Measurements from ENCODE around the gene MAST1.

The MAST1 gene

GRCh38 chr19:12867120-12868099 lies 29.1 kb downstream of the MAST1 start:
- Histone ChIP-seq H3K9me3 (ENCODE audit: control insufficient read depth, insufficient read depth, low read length) (no peaks in the 10 kb centered on the region), H3K36me3 (ENCODE audit: insufficient read depth, low read length) (no peaks in the 10 kb centered on the region), H3K9ac (ENCODE audit: low read depth, low read length) (peak overlapping the region; percentile 48), H3K4me1 (ENCODE audit: insufficient read depth, low read length) (peaks cover 7% of the 10 kb centered on the region; the same call in 1 of the 2 replicates)

- H3K9me3 ChIP-seq (ENCODE audit: control insufficient read depth, insufficient read depth, low read length) = no peaks in the 10 kb centered on the region
- H3K9ac ChIP-seq (ENCODE audit: low read depth, low read length) = no peak overlapping the region
- peaks cover 7% of the 10 kb centered on the region; the same call in 1 of the 2 replicates for H3K4me1 ChIP-seq (ENCODE audit: insufficient read depth, low read length)
- H3K36me3 ChIP-seq (ENCODE audit: insufficient read depth, low read length) = no peaks in the 10 kb centered on the region
Measured at GRCh38 chr19:12868540-12869112, 30.3 kb downstream of the MAST1 start.

- Histone ChIP-seq H3K36me3 (ENCODE audit: insufficient read depth, low read length) (no peaks in the 10 kb centered on the region), H3K9ac (ENCODE audit: low read depth, low read length) (no peak overlapping the region), H3K4me1 (ENCODE audit: insufficient read depth, low read length) (no peaks in the 10 kb centered on the region), H3K9me3 (ENCODE audit: control insufficient read depth, insufficient read depth, low read length) (no peaks in the 10 kb centered on the region)
Measured at GRCh38 chr19:12871681-12872080, 33.4 kb downstream of the MAST1 start.

- no peaks in the 10 kb centered on the region for H3K4me1 ChIP-seq (ENCODE audit: insufficient read depth, low read length)
Measured at GRCh38 chr19:12872255-12872654, 33.9 kb downstream of the MAST1 start.

GRCh38 chr19:12872941-12873890 lies 34.9 kb downstream of the MAST1 start:
- Histone ChIP-seq H3K4me1 (ENCODE audit: insufficient read depth, low read length) (no peaks in the 10 kb centered on the region), H3K36me3 (ENCODE audit: insufficient read depth, low read length) (no peaks in the 10 kb centered on the region), H3K9me3 (ENCODE audit: control insufficient read depth, insufficient read depth, low read length) (no peaks in the 10 kb centered on the region), H3K9ac (ENCODE audit: low read depth, low read length) (peak overlapping the region; percentile 29; the same call in 1 of the 2 replicates)

More at GRCh38 chr19:12872255-12872654, 33.9 kb downstream of the MAST1 start:
- Histone ChIP-seq H3K9me3 (ENCODE audit: control insufficient read depth, insufficient read depth, low read length) (no peaks in the 10 kb centered on the region), H3K36me3 (ENCODE audit: insufficient read depth, low read length) (no peaks in the 10 kb centered on the region), H3K9ac (ENCODE audit: low read depth, low read length) (no peak overlapping the region)

- Histone ChIP-seq H3K9ac (ENCODE audit: low read depth, low read length) (peak overlapping the region; percentile 29; the same call in 1 of the 2 replicates), H3K36me3 (ENCODE audit: insufficient read depth, low read length) (no peaks in the 10 kb centered on the region), H3K9me3 (ENCODE audit: control insufficient read depth, insufficient read depth, low read length) (no peaks in the 10 kb centered on the region), H3K4me1 (ENCODE audit: insufficient read depth, low read length) (no peaks in the 10 kb centered on the region)
Measured at GRCh38 chr19:12873891-12874745, 35.8 kb downstream of the MAST1 start.

- Histone ChIP-seq H3K36me3 (ENCODE audit: insufficient read depth, low read length) (no peaks in the 10 kb centered on the region), H3K9me3 (ENCODE audit: control insufficient read depth, insufficient read depth, low read length) (no peaks in the 10 kb centered on the region), H3K4me1 (ENCODE audit: insufficient read depth, low read length) (no peaks in the 10 kb centered on the region), H3K9ac (ENCODE audit: low read depth, low read length) (no peak overlapping the region)
Measured at GRCh38 chr19:12875086-12875485, 36.8 kb downstream of the MAST1 start.

- no peaks in the 10 kb centered on the region for H3K4me1 ChIP-seq (ENCODE audit: insufficient read depth, low read length)
- H3K36me3 ChIP-seq (ENCODE audit: insufficient read depth, low read length) = no peaks in the 10 kb centered on the region
- peaks cover 4% of the 10 kb centered on the region; the same call in 1 of the 2 replicates for H3K9me3 ChIP-seq (ENCODE audit: control insufficient read depth, insufficient read depth, low read length)
Measured at GRCh38 chr19:12880551-12881171, 42.3 kb downstream of the MAST1 start.

GRCh38 chr19:12881172-12881808 lies 43.0 kb downstream of the MAST1 start, which contains the start of gene DNASE2:
Gene DNASE2, minus strand, starts transcription at chr19:12881449. Its CDS starts 74 bp downstream, at chr19:12881375.
- peak within 1 kb of the TSS; percentile 74 for H3K9ac ChIP-seq (ENCODE audit: low read depth, low read length)
- H3K9me3 ChIP-seq (ENCODE audit: control insufficient read depth, insufficient read depth, low read length) = peaks cover 4% of the 10 kb centered on the region; the same call in 1 of the 2 replicates
- H3K36me3 ChIP-seq (ENCODE audit: insufficient read depth, low read length) = no peaks in the 10 kb centered on the region
- no peaks in the 10 kb centered on the region for H3K4me1 ChIP-seq (ENCODE audit: insufficient read depth, low read length)

More at GRCh38 chr19:12880551-12881171, 42.3 kb downstream of the MAST1 start:
- H3K9ac ChIP-seq (ENCODE audit: low read depth, low read length) = peak overlapping the region; percentile 74

- Histone ChIP-seq H3K36me3 (ENCODE audit: insufficient read depth, low read length) (no peaks in the 10 kb centered on the region), H3K9ac (ENCODE audit: low read depth, low read length) (no peak overlapping the region), H3K4me1 (ENCODE audit: insufficient read depth, low read length) (no peaks in the 10 kb centered on the region), H3K9me3 (ENCODE audit: control insufficient read depth, insufficient read depth, low read length) (peaks cover 4% of the 10 kb centered on the region; the same call in 1 of the 2 replicates)
Measured at GRCh38 chr19:12882589-12882988, 44.3 kb downstream of the MAST1 start.

GRCh38 chr19:12884202-12884601 lies 45.9 kb downstream of the MAST1 start:
- H3K9me3 ChIP-seq (ENCODE audit: control insufficient read depth, insufficient read depth, low read length) = peaks cover 4% of the 10 kb centered on the region; the same call in 1 of the 2 replicates
- no peaks in the 10 kb centered on the region for H3K4me1 ChIP-seq (ENCODE audit: insufficient read depth, low read length)
- no peak overlapping the region for H3K9ac ChIP-seq (ENCODE audit: low read depth, low read length)
- no peaks in the 10 kb centered on the region for H3K36me3 ChIP-seq (ENCODE audit: insufficient read depth, low read length)

GRCh38 chr19:12884627-12884925 lies 46.3 kb downstream of the MAST1 start:
- H3K9me3 ChIP-seq (ENCODE audit: control insufficient read depth, insufficient read depth, low read length) = peaks cover 4% of the 10 kb centered on the region; the same call in 1 of the 2 replicates
- no peaks in the 10 kb centered on the region for H3K36me3 ChIP-seq (ENCODE audit: insufficient read depth, low read length)
- H3K9ac ChIP-seq (ENCODE audit: low read depth, low read length) = peak overlapping the region; percentile 70; the same call in 1 of the 2 replicates
- H3K4me1 ChIP-seq (ENCODE audit: insufficient read depth, low read length) = no peaks in the 10 kb centered on the region

Measured in ES-I3 (cell line).